ENCODE results near the gene CXXC1.

Gene CXXC1

DNA sequence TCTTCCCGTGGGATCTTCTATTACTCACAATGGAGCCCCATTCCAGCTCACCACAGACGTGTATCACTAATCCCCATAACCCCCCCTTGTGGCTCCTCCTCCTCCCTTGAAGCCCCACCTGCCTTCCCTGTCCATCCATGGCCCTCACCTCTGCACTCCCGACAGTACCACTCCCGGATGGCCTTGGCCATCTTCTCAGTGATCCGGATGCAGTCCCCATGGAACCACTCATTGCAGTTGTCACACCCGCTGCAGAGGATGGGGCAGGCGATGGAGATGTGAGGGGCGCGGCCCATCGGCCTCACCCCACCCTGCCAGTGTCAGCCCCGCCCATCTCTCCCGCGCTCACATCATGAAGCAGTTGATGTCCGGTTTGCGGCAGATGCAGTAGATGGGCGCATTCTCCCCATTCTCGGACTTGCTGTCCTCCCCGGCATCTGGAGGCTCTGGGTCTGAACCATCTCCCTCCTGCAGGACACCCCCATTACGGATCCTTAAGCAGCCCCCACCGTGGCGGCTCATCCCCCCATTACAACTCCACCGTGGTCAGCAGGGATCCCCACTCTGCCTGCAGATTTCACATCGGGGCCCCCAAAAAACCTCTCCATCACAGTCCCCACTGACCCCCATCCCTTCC is 983 bp downstream of the CXXC1 start:
- Histone ChIP-seq H3K36me3 (ENCODE audit: insufficient read depth, low read length) (peaks cover 32% of the 10 kb centered on the region), H3K4me1 (ENCODE audit: insufficient read depth, low read length) (peaks cover 9% of the 10 kb centered on the region), H2AFZ (ENCODE audit: low read depth, low read length) (peak overlapping the region; percentile 73), H3K4me3 (ENCODE audit: low read length) (peak overlapping the region; percentile 88), H3K27me3 (ENCODE audit: insufficient read depth, low read length) (peaks cover 5% of the 10 kb centered on the region), H3K9me3 (ENCODE audit: low read length) (no peaks in the 10 kb centered on the region)

DNA sequence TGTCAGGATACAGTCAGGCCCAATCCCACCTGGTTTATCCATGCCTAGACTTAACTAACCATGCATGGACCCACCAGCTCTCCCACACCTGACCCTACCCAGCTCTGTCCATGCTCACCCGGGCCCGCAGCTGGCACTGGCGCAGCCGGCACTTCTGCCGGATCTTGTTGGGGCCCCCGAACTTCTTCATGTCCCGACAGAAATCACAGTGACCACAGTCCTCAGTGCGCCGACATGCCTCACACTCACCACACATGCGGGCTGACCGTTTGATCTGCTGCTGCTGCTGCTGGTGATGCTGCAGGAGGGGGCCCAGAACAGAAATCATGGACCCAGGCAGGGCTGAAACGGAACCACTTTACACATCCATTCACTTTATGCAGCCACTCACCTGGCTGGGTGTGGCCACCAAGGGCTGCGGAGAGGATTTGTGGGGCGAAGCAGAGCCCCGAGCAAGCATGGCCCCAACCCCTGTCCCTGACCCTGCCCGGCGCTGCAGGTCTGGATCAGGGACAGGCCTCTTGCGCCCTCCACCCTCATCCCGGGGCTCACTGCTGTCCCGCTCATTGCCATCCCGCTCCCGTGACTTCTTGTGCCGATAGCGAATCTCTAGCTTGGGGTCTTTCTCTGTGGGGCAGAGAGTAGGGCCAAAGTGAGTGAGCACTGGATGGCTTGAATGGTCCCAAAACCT is 1.7 kb downstream of the CXXC1 start:
- no peak overlapping the region for H2AFZ ChIP-seq (ENCODE audit: low read depth, low read length)
- peaks cover 9% of the 10 kb centered on the region for H3K4me1 ChIP-seq (ENCODE audit: insufficient read depth, low read length)
- H3K27me3 ChIP-seq (ENCODE audit: insufficient read depth, low read length) = peaks cover under 1% of the 10 kb centered on the region
- H3K36me3 ChIP-seq (ENCODE audit: insufficient read depth, low read length) = peaks cover 32% of the 10 kb centered on the region
- peak overlapping the region; percentile 88 for H3K4me3 ChIP-seq (ENCODE audit: low read length)
- no peaks in the 10 kb centered on the region for H3K9me3 ChIP-seq (ENCODE audit: low read length)

DNA sequence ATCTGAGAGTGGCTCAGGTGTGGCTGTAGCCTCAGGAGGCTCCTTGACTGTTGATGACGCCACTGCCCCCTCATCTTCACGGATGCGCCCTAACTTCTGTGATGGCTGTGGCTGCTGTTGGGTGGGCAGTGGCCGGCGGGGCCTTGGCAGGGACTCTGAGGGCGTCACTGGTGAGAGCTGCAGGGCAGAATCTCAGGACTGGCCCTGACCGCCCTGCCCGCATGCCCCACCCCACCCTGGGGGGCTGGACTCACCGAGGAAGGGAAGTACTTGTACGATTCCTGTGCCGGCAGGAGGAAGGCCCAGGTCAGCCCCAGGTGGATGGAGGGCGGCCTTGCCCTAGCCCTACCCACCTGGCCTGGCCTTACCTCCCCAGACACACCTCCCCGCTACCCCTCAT is 2.4 kb downstream of the CXXC1 start:
- H3K4me3 ChIP-seq (ENCODE audit: low read length) = no peak overlapping the region

GRCh38 chr18:50284255-50284885 is 3.1 kb downstream of the CXXC1 start:
- no peaks in the 10 kb centered on the region for H3K27me3 ChIP-seq (ENCODE audit: insufficient read depth, low read length)
- no peak overlapping the region for H3K4me3 ChIP-seq (ENCODE audit: low read length)
- H3K36me3 ChIP-seq (ENCODE audit: insufficient read depth, low read length) = peaks cover 39% of the 10 kb centered on the region
- peaks cover 2% of the 10 kb centered on the region for H3K9me3 ChIP-seq (ENCODE audit: low read length)
- no peak overlapping the region for H2AFZ ChIP-seq (ENCODE audit: low read depth, low read length)
- peaks cover 17% of the 10 kb centered on the region for H3K4me1 ChIP-seq (ENCODE audit: insufficient read depth, low read length)

More for the DNA sequence above, 2.4 kb downstream of the CXXC1 start:
- Histone ChIP-seq H3K27me3 (ENCODE audit: insufficient read depth, low read length) (no peaks in the 10 kb centered on the region), H3K4me1 (ENCODE audit: insufficient read depth, low read length) (peaks cover 14% of the 10 kb centered on the region), H3K36me3 (ENCODE audit: insufficient read depth, low read length) (peaks cover 32% of the 10 kb centered on the region), H2AFZ (ENCODE audit: low read depth, low read length) (no peak overlapping the region), H3K9me3 (ENCODE audit: low read length) (peaks cover 2% of the 10 kb centered on the region)

DNA sequence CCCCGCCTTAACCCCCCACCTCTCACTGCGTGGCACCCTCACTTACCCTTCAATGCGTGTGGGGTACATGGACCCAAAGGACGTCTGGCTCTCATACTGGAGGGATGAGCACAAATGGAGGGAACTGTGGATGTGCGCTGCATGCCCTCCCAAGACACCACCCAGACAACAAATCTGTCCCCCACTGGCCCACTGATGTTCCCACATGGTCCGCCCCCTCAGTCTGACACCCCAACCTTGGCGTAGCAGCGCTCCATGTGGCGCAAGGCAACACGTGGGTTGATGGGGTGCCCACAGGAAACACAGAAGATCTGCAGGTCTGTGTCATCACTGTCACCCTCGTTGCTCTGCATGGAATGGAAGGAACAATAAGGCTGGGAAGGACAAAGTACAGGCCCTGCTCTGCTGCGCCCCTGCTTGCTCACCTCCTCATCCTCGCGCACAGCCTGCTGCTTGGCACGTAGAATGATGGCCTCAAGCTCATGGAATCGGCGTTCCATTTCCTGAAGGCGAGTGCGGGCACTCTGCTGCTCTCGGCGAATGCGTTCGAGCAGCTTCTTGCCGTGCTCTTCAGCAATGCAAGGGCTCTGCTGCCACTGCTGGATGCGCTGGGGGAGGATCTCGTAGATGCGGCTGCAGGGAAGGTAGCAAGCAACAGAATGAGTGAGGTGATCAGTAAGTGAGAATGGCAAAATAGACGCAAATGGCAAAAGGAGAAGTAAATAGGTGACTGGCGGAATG is 3.9 kb downstream of the CXXC1 start:
- Histone ChIP-seq H3K9me3 (ENCODE audit: low read length) (peaks cover 2% of the 10 kb centered on the region), H3K4me3 (ENCODE audit: low read length) (no peak overlapping the region), H3K27me3 (ENCODE audit: insufficient read depth, low read length) (no peaks in the 10 kb centered on the region), H2AFZ (ENCODE audit: low read depth, low read length) (no peak overlapping the region), H3K4me1 (ENCODE audit: insufficient read depth, low read length) (peaks cover 17% of the 10 kb centered on the region), H3K36me3 (ENCODE audit: insufficient read depth, low read length) (peaks cover 46% of the 10 kb centered on the region)

- H3K4me3 ChIP-seq (ENCODE audit: low read length) = no peak overlapping the region
- peaks cover 17% of the 10 kb centered on the region for H3K4me1 ChIP-seq (ENCODE audit: insufficient read depth, low read length)
- H2AFZ ChIP-seq (ENCODE audit: low read depth, low read length) = no peak overlapping the region
- peaks cover 53% of the 10 kb centered on the region for H3K36me3 ChIP-seq (ENCODE audit: insufficient read depth, low read length)
- H3K27me3 ChIP-seq (ENCODE audit: insufficient read depth, low read length) = no peaks in the 10 kb centered on the region
- H3K9me3 ChIP-seq (ENCODE audit: low read length) = peaks cover 2% of the 10 kb centered on the region
These were observed 4.8 kb downstream of the CXXC1 start for GRCh38 chr18:50282521-50283335.

DNA sequence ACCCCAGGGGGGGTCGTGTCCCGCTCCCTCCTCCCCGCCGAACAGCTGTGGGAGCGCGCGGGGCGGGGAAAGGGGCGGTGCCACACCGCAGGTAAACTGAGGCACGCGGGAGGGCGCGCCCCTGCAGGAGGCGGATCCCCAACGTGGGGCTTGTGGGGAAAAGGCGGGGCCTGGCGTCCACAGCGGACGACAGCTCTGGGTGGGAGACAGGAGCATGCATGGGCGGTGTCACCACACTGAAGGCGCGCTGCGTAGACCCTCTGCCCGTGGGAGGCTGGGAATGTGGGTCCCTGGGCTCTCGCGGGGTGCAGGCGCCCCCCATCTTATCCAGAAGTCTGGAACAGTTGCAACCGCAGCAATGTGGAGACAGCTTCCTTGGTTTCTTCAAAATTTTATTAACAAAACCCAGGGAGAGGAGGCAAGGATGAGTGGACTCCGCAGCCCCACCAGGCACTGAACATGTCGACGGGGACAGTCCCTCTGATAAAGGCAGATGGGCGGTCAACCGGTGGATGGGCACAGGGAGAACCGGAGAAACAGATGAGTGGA is 5.4 kb downstream of the CXXC1 start:
- peak overlapping the region; percentile 35 for H2AFZ ChIP-seq (ENCODE audit: low read depth, low read length)
- peaks cover 2% of the 10 kb centered on the region for H3K9me3 ChIP-seq (ENCODE audit: low read length)
- peak overlapping the region; percentile 76 for H3K4me3 ChIP-seq (ENCODE audit: low read length)
- H3K27me3 ChIP-seq (ENCODE audit: insufficient read depth, low read length) = no peaks in the 10 kb centered on the region
- H3K36me3 ChIP-seq (ENCODE audit: insufficient read depth, low read length) = peaks cover 55% of the 10 kb centered on the region
- H3K4me1 ChIP-seq (ENCODE audit: insufficient read depth, low read length) = peaks cover 17% of the 10 kb centered on the region

- Histone ChIP-seq H3K4me1 (ENCODE audit: insufficient read depth, low read length) (peaks cover 12% of the 10 kb centered on the region), H3K9me3 (ENCODE audit: low read length) (peaks cover 2% of the 10 kb centered on the region), H3K27me3 (ENCODE audit: insufficient read depth, low read length) (no peaks in the 10 kb centered on the region), H3K4me3 (ENCODE audit: low read length) (peak within 1 kb of the TSS; percentile 76), H2AFZ (ENCODE audit: low read depth, low read length) (peak within 1 kb of the TSS; percentile 35), H3K36me3 (ENCODE audit: insufficient read depth, low read length) (peaks cover 61% of the 10 kb centered on the region)
These were observed 6.1 kb downstream of the CXXC1 start, which contains the start of gene MBD1 for GRCh38 chr18:50281295-50281971. MBD1 (minus strand) TSS chr18:50281523; CDS start chr18:50279992, 1,531 bp downstream.

GRCh38 chr18:50280707-50281294 is 6.7 kb downstream of the CXXC1 start:
- H3K36me3 ChIP-seq (ENCODE audit: insufficient read depth, low read length) = peaks cover 68% of the 10 kb centered on the region
- peak overlapping the region; percentile 76 for H3K4me3 ChIP-seq (ENCODE audit: low read length)
- peaks cover 2% of the 10 kb centered on the region for H3K9me3 ChIP-seq (ENCODE audit: low read length)
- peaks cover 8% of the 10 kb centered on the region for H3K4me1 ChIP-seq (ENCODE audit: insufficient read depth, low read length)
- no peaks in the 10 kb centered on the region for H3K27me3 ChIP-seq (ENCODE audit: insufficient read depth, low read length)
- H2AFZ ChIP-seq (ENCODE audit: low read depth, low read length) = peak overlapping the region; percentile 35

GRCh38 chr18:50279752-50280151 is 7.7 kb downstream of the CXXC1 start:
- Histone ChIP-seq H2AFZ (ENCODE audit: low read depth, low read length) (no peak overlapping the region), H3K36me3 (ENCODE audit: insufficient read depth, low read length) (peaks cover 71% of the 10 kb centered on the region), H3K27me3 (ENCODE audit: insufficient read depth, low read length) (no peaks in the 10 kb centered on the region), H3K4me1 (ENCODE audit: insufficient read depth, low read length) (peaks cover 8% of the 10 kb centered on the region), H3K4me3 (ENCODE audit: low read length) (peak overlapping the region; percentile 76), H3K9me3 (ENCODE audit: low read length) (peaks cover 2% of the 10 kb centered on the region)

DNA sequence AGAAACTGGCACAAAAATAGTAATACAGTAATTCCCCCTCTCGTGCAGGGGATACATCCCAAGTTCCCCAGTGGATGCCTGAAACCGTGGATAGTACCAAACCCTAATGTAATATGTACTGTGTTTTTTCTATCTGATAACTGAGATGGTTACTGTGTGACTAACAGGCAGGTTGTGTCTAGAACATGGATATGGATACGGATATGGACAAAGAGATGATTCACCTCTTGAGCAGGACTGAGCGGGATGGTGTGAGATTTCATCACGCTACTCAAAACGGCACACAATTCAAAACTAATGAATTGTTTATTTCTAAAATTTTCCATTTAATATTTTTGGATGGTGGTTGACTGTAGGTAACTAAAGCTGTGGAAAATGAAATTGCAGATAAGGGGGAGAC is 9.6 kb downstream of the CXXC1 start:
- Histone ChIP-seq H3K27me3 (ENCODE audit: insufficient read depth, low read length) (no peaks in the 10 kb centered on the region), H3K9me3 (ENCODE audit: low read length) (peaks cover 2% of the 10 kb centered on the region), H2AFZ (ENCODE audit: low read depth, low read length) (no peak overlapping the region), H3K4me3 (ENCODE audit: low read length) (no peak overlapping the region), H3K36me3 (ENCODE audit: insufficient read depth, low read length) (peaks cover 71% of the 10 kb centered on the region), H3K4me1 (ENCODE audit: insufficient read depth, low read length) (peaks cover 8% of the 10 kb centered on the region)
